Psoas muscle (tissue), 8 donors: Measurements from ENCODE around the gene HOXB1. TPM values are rescaled to one million over a fixed set of nuclear protein-coding genes. Genes with fewer than 3 reads are reported as not detected.

Source experiments
- ATAC-seq, 4 donors: fragments of 200-7000 bp; cut with Tn5 transposase; one replicate each; pipeline ENCODE4 v1.9.1; 2020; ENCODE audit warnings: moderate library complexity in 3 of 4, mild to moderate bottlenecking in 2 of 4
- DNase-seq, 2 donors: peaks; one replicate each; pipeline ENCODE4 v3.0.0-alpha.2; 2020
- H3K27ac ChIP-seq: fragments of 200-600 bp; one replicate; pipeline ENCODE4 v1.8.0; 2022
- H3K27me3 ChIP-seq, 3 donors: fragments of 200-600 bp in 1 of 3; one replicate each; pipeline versions ENCODE4 v1.6.1 to v1.8.0; 2013 to 2022; ENCODE audit warnings: low read length in 2 of 3, mild to moderate bottlenecking in 2 of 3, moderate library complexity in 1 of 3; ENCODE audit not compliant: insufficient read depth in 3 of 3
- H3K36me3 ChIP-seq, 2 donors: fragments of 200-600 bp in 1 of 2; one replicate each; pipeline versions ENCODE4 v1.6.1 to v1.8.0; 2013 to 2022; ENCODE audit warnings: low read depth in 1 of 2, mild to moderate bottlenecking in 1 of 2, moderate library complexity in 1 of 2; ENCODE audit not compliant: insufficient read depth in 1 of 2
- H3K4me1 ChIP-seq: fragments of 200-600 bp; one replicate; pipeline ENCODE4 v1.8.0; 2022
- H3K4me3 ChIP-seq: fragments of 200-600 bp; one replicate; pipeline ENCODE4 v1.8.0; 2022; ENCODE audit warnings: mild to moderate bottlenecking
- H3K9me3 ChIP-seq: fragments of 200-600 bp; one replicate; pipeline ENCODE4 v1.8.0; 2022
- WGBS, 3 donors: extraction: QIAGEN DNeasy Blood & Tissue Kit; methylation state at CpG; one replicate each; pipeline versions ENCODE4 v1.1.6 to v1.1.7; 2013; 5-methylcytosine and 5-hydroxymethylcytosine counted together
- intact Hi-C, 2 donors: fragments of 100-400 bp; cut with DNase I; formaldehyde crosslinking; loops; one replicate each; pipeline versions ENCODE4 v1.11.0 to v1.14.2; 2022
- polyA plus RNA-seq, 3 donors: library from polyadenylated mRNA; stranded (reverse); fragments of 200-250 nt; gene quantifications; one replicate each; pipeline ENCODE4 v1.2.3, GENCODE V29; 2013
- total RNA-seq, 4 donors: library from RNA; stranded (reverse); fragmentation: NEBNext Ultra II Directional in 2 of 4; extraction: Animal tissue kit (Norgen Biotek cat#: 25700) in 2 of 4; gene quantifications; one replicate each; pipeline versions ENCODE4 v1.2.1 to v1.2.4, GENCODE V29; 2021 to 2023
- TF ChIP-seq, protein P1 (sequence below): fragments of 200-600 bp; IDR thresholded peaks from one replicate; pipeline ENCODE4 v1.8.0; 2022; ENCODE audit warnings: antibody characterized with exemption
- donor health status: healthy with polysubstance abuse.
- donor health status: DM: no; HTN: no; CAD: no; lungs with moderate emphysema.
- donor health status: Bipolar disorder and iron deficiency.
- donor health status: healthy.
- donor health status: DM: yes; HTN: yes; CAD: no.
- donor health status: DM: no; HTN: no; CAD: no.
- donor health status: DM: no; HTN: no; CAD: no.
- donor health status: DM: yes; HTN: yes; CAD: no.

The HOXB1 gene
- total and polyA plus RNA-seq, 7 donors: not detected

GRCh38 chr17:48552466-48553189, 21.8 kb upstream of the HOXB1 start:
- DNase-seq: no peak
- no peak for ATAC-seq
- H3K9me3 ChIP-seq: no peaks in the 10 kb centered on the region
- H3K36me3 ChIP-seq: peaks cover 0 to 8% of the 10 kb centered on the region in 2 donors
- H3K4me1 ChIP-seq: peaks cover 6% of the 10 kb centered on the region
- H3K4me3 ChIP-seq: no peak overlapping the region
- intact Hi-C loops: no loop called here
- H3K27ac ChIP-seq: no peak overlapping the region
- TF ChIP-seq, protein P1, sequence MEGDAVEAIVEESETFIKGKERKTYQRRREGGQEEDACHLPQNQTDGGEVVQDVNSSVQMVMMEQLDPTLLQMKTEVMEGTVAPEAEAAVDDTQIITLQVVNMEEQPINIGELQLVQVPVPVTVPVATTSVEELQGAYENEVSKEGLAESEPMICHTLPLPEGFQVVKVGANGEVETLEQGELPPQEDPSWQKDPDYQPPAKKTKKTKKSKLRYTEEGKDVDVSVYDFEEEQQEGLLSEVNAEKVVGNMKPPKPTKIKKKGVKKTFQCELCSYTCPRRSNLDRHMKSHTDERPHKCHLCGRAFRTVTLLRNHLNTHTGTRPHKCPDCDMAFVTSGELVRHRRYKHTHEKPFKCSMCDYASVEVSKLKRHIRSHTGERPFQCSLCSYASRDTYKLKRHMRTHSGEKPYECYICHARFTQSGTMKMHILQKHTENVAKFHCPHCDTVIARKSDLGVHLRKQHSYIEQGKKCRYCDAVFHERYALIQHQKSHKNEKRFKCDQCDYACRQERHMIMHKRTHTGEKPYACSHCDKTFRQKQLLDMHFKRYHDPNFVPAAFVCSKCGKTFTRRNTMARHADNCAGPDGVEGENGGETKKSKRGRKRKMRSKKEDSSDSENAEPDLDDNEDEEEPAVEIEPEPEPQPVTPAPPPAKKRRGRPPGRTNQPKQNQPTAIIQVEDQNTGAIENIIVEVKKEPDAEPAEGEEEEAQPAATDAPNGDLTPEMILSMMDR: no peak
- peaks cover 0 to 8% (median 2%) of the 10 kb centered on the region in 3 donors for H3K27me3 ChIP-seq
- 52 to 68% (median 55%) methylated on average over 5 to 11 of the region's 11 CpGs for WGBS, 3 donors

GRCh38 chr17:48551596-48552465, 21.0 kb upstream of the HOXB1 start:
- H3K27ac ChIP-seq: no peak overlapping the region
- H3K4me3 ChIP-seq: no peak overlapping the region
- 76 to 77% (median 77%) methylated on average over 47 of the region's 47 CpGs for WGBS, 3 donors

GRCh38 chr17:48551214-48551555, 20.4 kb upstream of the HOXB1 start:
- WGBS, 3 donors: 71 to 86% (median 81%) methylated on average over 19 of the region's 19 CpGs
- no peak for DNase-seq

More at GRCh38 chr17:48551596-48552465, 21.0 kb upstream of the HOXB1 start:
- intact Hi-C loops: no loop called here
- ATAC-seq (no peak), DNase-seq (no peak)
- Histone ChIP-seq H3K27me3 (peaks cover 0 to 8% (median 2%) of the 10 kb centered on the region in 3 donors), H3K36me3 (peaks cover 0 to 8% of the 10 kb centered on the region in 2 donors), H3K4me1 (peaks cover 2% of the 10 kb centered on the region), H3K9me3 (no peaks in the 10 kb centered on the region)
- TF ChIP-seq, protein P1: no peak

DNA sequence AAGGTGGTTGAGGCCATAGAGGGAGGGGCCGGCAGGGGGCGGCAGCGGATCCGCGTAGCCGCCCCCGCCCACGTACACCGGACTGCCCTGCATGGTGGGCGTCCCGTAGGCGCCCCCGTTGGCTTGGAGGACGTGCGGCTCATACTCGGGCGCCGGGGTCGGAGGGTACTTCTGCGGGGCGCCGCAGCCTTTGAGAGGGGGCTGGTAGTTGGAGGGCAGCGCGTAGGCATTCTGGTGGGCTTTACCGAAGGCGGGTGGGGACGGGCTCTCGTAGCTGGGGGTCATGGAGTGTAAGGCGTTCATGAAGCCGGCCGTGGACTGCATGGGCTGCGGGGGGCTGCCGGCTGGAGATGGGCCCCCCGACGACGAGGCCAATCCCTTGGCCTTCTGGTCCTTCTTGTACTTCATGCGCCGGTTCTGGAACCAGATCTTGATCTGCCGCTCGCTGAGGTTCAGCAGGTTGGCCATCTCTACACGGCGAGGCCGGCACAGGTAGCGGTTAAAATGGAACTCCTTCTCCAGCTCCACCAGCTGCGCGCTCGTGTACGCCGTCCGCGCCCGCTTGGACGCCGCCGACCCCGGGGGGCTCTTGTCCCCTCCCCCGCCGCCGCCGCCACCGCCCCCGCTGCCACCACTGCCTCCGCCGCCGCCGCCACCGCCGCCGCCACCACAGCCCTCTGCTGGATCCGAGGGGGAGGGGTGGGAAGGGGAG, 19.8 kb upstream of the HOXB1 start:
- H3K27ac ChIP-seq: no peak overlapping the region
- peaks cover 0 to 8% of the 10 kb centered on the region in 2 donors for H3K36me3 ChIP-seq
- H3K4me1 ChIP-seq: peaks cover 2% of the 10 kb centered on the region
- ATAC-seq (no peak), DNase-seq (no peak)
- TF ChIP-seq, protein P1: no peak
- peaks cover 0 to 8% (median 2%) of the 10 kb centered on the region in 3 donors for H3K27me3 ChIP-seq
- intact Hi-C loops: no loop called here
- H3K4me3 ChIP-seq: no peak overlapping the region
- no peaks in the 10 kb centered on the region for H3K9me3 ChIP-seq
- 61 to 62% (median 61%) methylated on average over 56 to 70 of the region's 70 CpGs for WGBS, 3 donors

More at GRCh38 chr17:48551214-48551555, 20.4 kb upstream of the HOXB1 start:
- H3K36me3 ChIP-seq: peaks cover 0 to 8% of the 10 kb centered on the region in 2 donors
- no peaks in the 10 kb centered on the region for H3K4me1 ChIP-seq
- intact Hi-C loops: no loop called here
- ATAC-seq: no peak
- H3K27ac ChIP-seq: no peak overlapping the region
- TF ChIP-seq, protein P1: no peak
- no peaks in the 10 kb centered on the region for H3K9me3 ChIP-seq
- peaks cover 0 to 8% (median 2%) of the 10 kb centered on the region in 3 donors for H3K27me3 ChIP-seq
- H3K4me3 ChIP-seq: no peak overlapping the region
